Smooth muscle cell (in vitro differentiated cells): ENCODE data around the gene KCNMA1. TPM values are rescaled to one million over a fixed set of nuclear protein-coding genes. Genes with fewer than 3 reads are reported as not detected.

Experiments used
- DNase-seq: peaks from one replicate; lab custom pipeline; 2025; ENCODE audit not compliant: unreplicated experiment; lab: John Stamatoyannopoulos, UW
- H2AFZ ChIP-seq: fragments of 200-600 bp; sonication (generic); 2 replicates; pipeline ENCODE4 v1.6.0; 2016; ENCODE audit warnings: antibody characterized with exemption, low read depth, mild to moderate bottlenecking
- H3F3A ChIP-seq: fragments of 200-600 bp; sonication (generic); 2 replicates; pipeline ENCODE4 v1.6.0; 2017; ENCODE audit warnings: antibody characterized with exemption, low read depth
- H3K27ac ChIP-seq: fragments of 200-600 bp; sonication (generic); 2 replicates; pipeline ENCODE4 v1.5.1; 2016; ENCODE audit warnings: low read depth, mild to moderate bottlenecking
- H3K27me3 ChIP-seq: fragments of 200-600 bp; sonication (generic); 2 replicates; pipeline ENCODE4 v1.6.1; 2016; ENCODE audit warnings: low read depth, mild to moderate bottlenecking
- H3K36me3 ChIP-seq: fragments of 200-600 bp; sonication (generic); 2 replicates; pipeline ENCODE4 v1.5.1; 2016; ENCODE audit warnings: low read depth
- H3K4me1 ChIP-seq: fragments of 200-600 bp; sonication (generic); 2 replicates; pipeline ENCODE4 v1.5.1; 2016; ENCODE audit warnings: low read depth
- H3K4me2 ChIP-seq: fragments of 200-600 bp; sonication (generic); 2 replicates; pipeline ENCODE4 v1.6.0; 2016; ENCODE audit warnings: mild to moderate bottlenecking
- H3K4me3 ChIP-seq: fragments of 200-600 bp; sonication (generic); 2 replicates; pipeline ENCODE4 v1.5.1; 2016; ENCODE audit warnings: mild to moderate bottlenecking
- H3K79me2 ChIP-seq: fragments of 200-600 bp; sonication (generic); 2 replicates; pipeline ENCODE4 v1.6.0; 2016; ENCODE audit warnings: low read depth, mild to moderate bottlenecking
- H3K9ac ChIP-seq: fragments of 200-600 bp; sonication (generic); 2 replicates; pipeline ENCODE4 v1.6.0; 2016; ENCODE audit warnings: low read depth
- H3K9me3 ChIP-seq: fragments of 200-600 bp; sonication (generic); replicated peaks from 2 replicates; pipeline ENCODE4 v1.5.1; 2016; ENCODE audit warnings: low read depth
- H4K20me1 ChIP-seq: fragments of 200-600 bp; sonication (generic); 2 replicates; pipeline ENCODE4 v1.6.0; 2016; ENCODE audit warnings: low read depth
- CTCF ChIP-seq: fragments of 200-600 bp; sonication (generic); IDR thresholded peaks from 2 replicates; pipeline ENCODE4 v1.5.1; 2017; ENCODE audit warnings: borderline replicate concordance, mild to moderate bottlenecking, antibody characterized with exemption; ENCODE audit not compliant: insufficient read depth, poor library complexity, severe bottlenecking
- WGBS: methylation state at CpG from one replicate; pipeline ENCODE4 v1.1.7; 2016; ENCODE audit warnings: low lambda C conversion rate; 5-methylcytosine and 5-hydroxymethylcytosine counted together
- polyA plus RNA-seq: library from polyadenylated mRNA; unstranded; fragments of >200 nt; fragmentation: Nextera tagmentation; extraction: Ambion mirVana; gene quantifications from 2 replicates; pipeline ENCODE4 v1.2.1, GENCODE V29; 2016
- total RNA-seq: library from RNA; depleted of rRNA; stranded (reverse); fragments of >200 nt; gene quantifications from 2 replicates; pipeline ENCODE4 v1.2.3, GENCODE V29; 2014

The KCNMA1 gene
- total and polyA plus RNA-seq, 2 experiments from 2014 or later: 9.1 to 23.4 TPM

GRCh38 chr10:77493239-77493806 lies 144.3 kb downstream of the KCNMA1 start:
- Histone ChIP-seq H3K36me3 (no peaks in the 10 kb centered on the region), H3K4me1 (no peaks in the 10 kb centered on the region), H3K9ac (no peak overlapping the region), H3K4me2 (no peak overlapping the region), H3K9me3 (no peaks in the 10 kb centered on the region), H3K27me3 (no peaks in the 10 kb centered on the region), H3K27ac (no peak overlapping the region), H2AFZ (no peak overlapping the region), H4K20me1 (no peaks in the 10 kb centered on the region), H3F3A (no peaks in the 10 kb centered on the region), H3K79me2 (no peaks in the 10 kb centered on the region), H3K4me3 (no peak overlapping the region)
- TF ChIP-seq CTCF: no peak
- WGBS: 93% methylated on average over 13 of the region's 13 CpGs
- no peak for DNase-seq

GRCh38 chr10:77492368-77492994 lies 145.1 kb downstream of the KCNMA1 start:
- Histone ChIP-seq H3K79me2 (no peaks in the 10 kb centered on the region), H3K4me2 (no peak overlapping the region), H3K27me3 (no peaks in the 10 kb centered on the region), H3K36me3 (no peaks in the 10 kb centered on the region), H3F3A (no peaks in the 10 kb centered on the region), H3K4me3 (no peak overlapping the region), H4K20me1 (no peaks in the 10 kb centered on the region), H3K9me3 (no peaks in the 10 kb centered on the region), H3K4me1 (no peaks in the 10 kb centered on the region), H3K27ac (no peak overlapping the region), H2AFZ (no peak overlapping the region), H3K9ac (no peak overlapping the region)
- TF ChIP-seq CTCF: no peak
- no peak for DNase-seq
- 88% methylated on average over 4 of the region's 4 CpGs for WGBS

- Histone ChIP-seq H3K9me3 (no peaks in the 10 kb centered on the region), H3K9ac (no peak overlapping the region), H3K4me1 (no peaks in the 10 kb centered on the region), H3K36me3 (no peaks in the 10 kb centered on the region), H3K79me2 (no peaks in the 10 kb centered on the region), H4K20me1 (no peaks in the 10 kb centered on the region), H3K4me3 (no peak overlapping the region), H3K27ac (no peak overlapping the region), H2AFZ (no peak overlapping the region), H3F3A (no peaks in the 10 kb centered on the region), H3K27me3 (no peaks in the 10 kb centered on the region), H3K4me2 (no peak overlapping the region)
- 95% methylated on average over 6 of the region's 6 CpGs for WGBS
- no peak for TF ChIP-seq CTCF
- no peak for DNase-seq
Observed at GRCh38 chr10:77490534-77491314, 146.9 kb downstream of the KCNMA1 start.
